Endothelial cell of umbilical vein (primary cell): ENCODE measurements around the gene DIAPH1.

Experiments
- FOS ChIP-seq: IDR thresholded peaks from 2 replicates; pipeline ENCODE4 v1.6.1; 2011; ENCODE audit warnings: mild to moderate bottlenecking, low read length, moderate library complexity, borderline replicate concordance; ENCODE audit not compliant: insufficient read depth
- POLR2A ChIP-seq: IDR thresholded peaks from 2 replicates; pipeline ENCODE4 v1.6.1; 2012; ENCODE audit warnings: low read depth, mild to moderate bottlenecking, control low read depth, low read length
- POLR2AphosphoS5 ChIP-seq: IDR thresholded peaks from 2 replicates; pipeline ENCODE4 v1.6.1; 2012; ENCODE audit warnings: low read depth, mild to moderate bottlenecking, control low read depth, low read length, moderate library complexity; ENCODE audit not compliant: insufficient read depth
- TF ChIP-seq, protein P1 (sequence below), 2 donors: IDR thresholded peaks; 1 replicate in 1 of 2; 2 replicates in 1 of 2; pipeline ENCODE4 v1.5.1; 2011; ENCODE audit warnings: low read length in 2 of 2, mild to moderate bottlenecking in 2 of 2, moderate library complexity in 2 of 2, control low read depth in 1 of 2, inconsistent platforms in 1 of 2, low read depth in 1 of 2; ENCODE audit not compliant: insufficient read depth in 1 of 2; ENCODE audit errors: extremely low read depth in 1 of 2

GRCh38 chr5:141547921-141548320 lies 70.9 kb downstream of the DIAPH1 start:
- TF ChIP-seq, protein P1, sequence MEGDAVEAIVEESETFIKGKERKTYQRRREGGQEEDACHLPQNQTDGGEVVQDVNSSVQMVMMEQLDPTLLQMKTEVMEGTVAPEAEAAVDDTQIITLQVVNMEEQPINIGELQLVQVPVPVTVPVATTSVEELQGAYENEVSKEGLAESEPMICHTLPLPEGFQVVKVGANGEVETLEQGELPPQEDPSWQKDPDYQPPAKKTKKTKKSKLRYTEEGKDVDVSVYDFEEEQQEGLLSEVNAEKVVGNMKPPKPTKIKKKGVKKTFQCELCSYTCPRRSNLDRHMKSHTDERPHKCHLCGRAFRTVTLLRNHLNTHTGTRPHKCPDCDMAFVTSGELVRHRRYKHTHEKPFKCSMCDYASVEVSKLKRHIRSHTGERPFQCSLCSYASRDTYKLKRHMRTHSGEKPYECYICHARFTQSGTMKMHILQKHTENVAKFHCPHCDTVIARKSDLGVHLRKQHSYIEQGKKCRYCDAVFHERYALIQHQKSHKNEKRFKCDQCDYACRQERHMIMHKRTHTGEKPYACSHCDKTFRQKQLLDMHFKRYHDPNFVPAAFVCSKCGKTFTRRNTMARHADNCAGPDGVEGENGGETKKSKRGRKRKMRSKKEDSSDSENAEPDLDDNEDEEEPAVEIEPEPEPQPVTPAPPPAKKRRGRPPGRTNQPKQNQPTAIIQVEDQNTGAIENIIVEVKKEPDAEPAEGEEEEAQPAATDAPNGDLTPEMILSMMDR (IDR thresholded peaks at IDR 0.05; ENCODE audit: extremely low read depth in 1 of 2, insufficient read depth in 1 of 2, low read depth in 1 of 2, low read length in 2 of 2), result no peak
- TF ChIP-seq POLR2AphosphoS5, result no peak
- TF ChIP-seq FOS, result no peak
- TF ChIP-seq POLR2A, result no peak
